ENCODE measurements around the gene ALKBH2.
A peak's percentile ranks its signal among the peaks of the same experiment; 100 is the strongest.
"Not testable (repeated sequence)": the region's sequence is repeated elsewhere in the genome, so short reads cannot be mapped to it uniquely, and the experiment has no call there.

The ALKBH2 gene

GRCh38 chr12:109065154-109065852 is 28.0 kb downstream of the ALKBH2 start:
- DNase-seq: no peak

- no peak for DNase-seq
Observed at GRCh38 chr12:109064143-109064542, 29.1 kb downstream of the ALKBH2 start.

DNA sequence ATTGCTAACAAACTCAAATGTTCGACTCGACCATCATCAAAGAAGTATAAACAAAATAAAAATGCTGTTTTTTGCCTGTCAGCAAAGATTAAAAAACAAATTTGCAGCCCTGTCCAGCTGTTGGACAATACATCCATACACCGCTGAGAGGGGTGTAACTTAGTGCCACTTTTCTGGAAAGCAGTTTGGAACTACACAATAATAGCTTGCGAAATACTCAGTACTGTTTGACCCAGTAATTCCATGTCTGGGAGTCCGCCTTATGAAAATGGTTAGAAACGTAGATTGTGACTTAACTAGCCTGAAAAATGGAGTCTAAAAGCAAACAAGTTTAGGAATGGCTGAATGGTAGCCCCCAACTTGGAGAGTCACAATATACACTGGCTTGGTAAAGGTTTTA is 34.5 kb downstream of the ALKBH2 start:
- no peak for DNase-seq

GRCh38 chr12:109057376-109057775 is 35.9 kb downstream of the ALKBH2 start:
- no peak for DNase-seq

- DNase-seq: no peak
Observed at GRCh38 chr12:109056891-109057290, 36.4 kb downstream of the ALKBH2 start.

- no peak for DNase-seq
Observed at GRCh38 chr12:109054520-109054919, 38.8 kb downstream of the ALKBH2 start.

DNA sequence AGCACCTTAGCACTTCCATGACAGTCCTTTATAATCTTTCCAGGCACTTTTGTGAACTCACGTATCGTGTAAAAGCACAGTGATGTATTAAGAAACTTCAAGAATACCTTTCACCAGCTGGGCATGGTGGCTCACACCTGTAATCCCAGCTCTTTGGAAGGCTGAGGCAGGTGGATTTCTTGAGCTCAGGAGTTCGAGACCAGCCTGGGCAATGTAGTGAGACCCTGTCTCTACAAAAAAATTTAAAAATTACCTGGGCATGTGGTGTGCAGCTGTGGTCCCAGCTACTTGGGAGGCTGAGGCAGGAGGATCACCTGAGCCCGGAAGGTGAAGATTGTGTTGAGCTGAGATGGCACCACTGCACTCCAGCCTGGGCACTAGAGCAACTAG is 39.2 kb downstream of the ALKBH2 start:
- DNase-seq: peak; percentile 7

- DNase-seq: peak; percentile 29
Observed at GRCh38 chr12:109053382-109054123, 39.7 kb downstream of the ALKBH2 start.

DNA sequence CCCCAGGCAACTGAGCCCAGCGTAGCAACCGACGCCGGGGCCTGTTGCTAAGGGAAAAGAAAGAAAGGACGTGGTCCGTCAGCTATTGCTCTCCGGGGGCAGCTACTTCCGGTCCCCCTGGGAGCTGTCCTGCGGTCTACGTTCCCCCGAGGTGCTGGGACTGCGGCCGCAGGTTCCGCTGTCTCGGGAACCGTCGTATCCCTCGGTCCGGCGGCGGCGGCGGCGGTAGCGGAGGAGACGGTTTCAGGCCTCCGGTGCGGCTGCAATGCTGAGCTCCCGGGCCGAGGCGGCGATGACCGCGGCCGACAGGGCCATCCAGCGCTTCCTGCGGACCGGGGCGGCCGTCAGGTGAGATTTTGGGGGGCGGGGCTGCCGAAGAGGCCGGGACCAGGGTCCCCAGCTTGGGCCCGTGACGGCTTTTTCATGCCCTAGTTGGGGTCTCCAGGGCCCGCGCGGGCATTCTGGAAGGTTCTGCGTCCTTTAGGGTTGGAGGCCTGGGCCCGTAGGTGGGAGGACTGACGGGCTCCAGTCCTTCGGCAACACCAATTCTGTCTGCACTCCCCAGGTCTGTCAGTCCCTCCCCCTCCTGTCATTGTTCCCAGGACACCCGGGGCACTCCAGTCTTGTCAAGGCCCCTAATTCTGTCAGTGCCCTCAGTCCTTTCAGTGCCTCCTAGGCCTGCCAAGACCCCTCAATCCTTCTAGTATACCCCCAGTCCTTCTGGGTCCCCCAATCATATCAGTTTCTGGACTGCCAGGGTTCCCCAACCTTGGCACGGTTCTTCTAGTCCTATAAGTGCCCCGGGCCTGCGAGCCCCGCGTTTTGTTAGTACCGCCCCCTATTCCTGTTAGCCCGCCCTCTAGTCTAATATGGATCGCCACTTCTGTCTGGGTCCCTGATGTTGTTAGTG is 40.6 kb downstream of the ALKBH2 start, which contains the start of gene USP30:
TSS of gene USP30 (plus strand) at position 163 of the 910 bp plus-strand sequence. CDS start at position 266, 103 bp downstream.
- peak; percentile 90 for DNase-seq

GRCh38 chr12:109052097-109052413 is 41.2 kb downstream of the ALKBH2 start:
- no peak for DNase-seq

DNA sequence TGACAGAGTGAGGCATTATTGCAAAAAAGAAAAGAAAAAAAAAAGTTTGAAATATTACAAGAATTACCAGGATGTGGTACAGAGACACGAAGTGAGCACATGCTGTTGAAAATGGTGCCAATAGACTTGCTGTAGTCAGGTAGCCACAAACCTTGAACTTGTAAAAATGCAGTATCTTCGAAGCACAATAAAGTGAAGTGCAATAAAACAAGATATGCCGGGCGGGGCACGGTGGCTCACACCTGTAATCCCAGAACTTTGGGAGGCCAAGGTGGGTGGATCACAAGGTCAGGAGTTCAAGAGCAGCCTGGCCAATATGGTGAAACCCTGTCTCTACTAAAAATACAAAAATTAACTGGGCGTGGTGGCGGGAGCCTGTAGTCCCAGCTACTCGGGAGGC is 43.5 kb downstream of the ALKBH2 start:
- not testable (repeated sequence) for DNase-seq

GRCh38 chr12:109048706-109049105 is 44.6 kb downstream of the ALKBH2 start:
- DNase-seq: not testable (repeated sequence)

DNA sequence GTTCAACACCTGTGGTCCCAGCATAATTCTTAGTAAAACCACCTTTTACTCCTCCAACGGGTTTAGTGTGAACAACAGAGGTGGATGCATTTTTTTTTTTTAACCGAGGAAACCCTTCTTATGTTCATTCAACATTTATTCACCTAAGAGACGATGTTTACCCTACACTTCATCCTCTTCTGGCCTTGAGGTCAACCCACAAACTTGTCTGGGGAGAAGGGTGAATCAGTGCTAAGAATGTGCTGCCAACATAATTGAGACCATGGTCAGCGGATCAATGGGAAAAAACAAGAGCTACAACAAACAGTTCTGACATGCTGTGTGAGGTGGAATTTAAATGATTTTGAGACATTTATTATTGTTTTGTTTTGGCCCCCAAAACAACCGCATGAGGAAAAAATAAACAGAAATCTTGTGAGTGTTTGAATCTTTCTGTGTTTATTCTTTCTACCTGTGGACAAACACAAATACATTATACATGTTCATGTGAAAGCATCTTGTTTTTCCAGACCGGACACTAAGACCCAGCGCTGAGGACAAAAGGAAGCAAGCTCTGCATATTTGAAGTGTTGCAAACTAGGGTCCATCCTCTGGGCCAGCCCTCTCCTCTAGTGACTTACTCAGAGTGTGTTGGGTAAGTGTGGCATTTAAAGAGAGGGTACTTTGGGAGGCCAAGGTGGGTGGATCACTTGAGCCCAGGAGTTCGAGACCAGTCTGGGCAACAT is 46.0 kb downstream of the ALKBH2 start:
- no peak for DNase-seq

GRCh38 chr12:109044241-109044640 is 49.0 kb downstream of the ALKBH2 start:
- DNase-seq: no peak
